Loucy (cell line): ENCODE results near the gene CETN3.
"Not testable (repeated sequence)": the region's sequence is repeated elsewhere in the genome, so short reads cannot be mapped to it uniquely, and the experiment has no call there.

Experiments
- H2AFZ ChIP-seq: fragments of 200-600 bp; sonication (generic); 2 replicates; pipeline ENCODE4 v1.6.0; 2016; ENCODE audit warnings: antibody characterized with exemption, mild to moderate bottlenecking, low read length, moderate library complexity
- H3F3A ChIP-seq: fragments of 200-600 bp; 2 replicates; pipeline ENCODE4 v1.6.0; 2016; ENCODE audit warnings: antibody characterized with exemption, low read depth, mild to moderate bottlenecking
- H3K27me3 ChIP-seq: fragments of 200-600 bp; sonication (generic); 2 replicates; pipeline ENCODE4 v1.6.1; 2014; ENCODE audit warnings: low read length, mild to moderate bottlenecking; ENCODE audit not compliant: insufficient read depth, poor library complexity, severe bottlenecking
- H3K36me3 ChIP-seq: fragments of 200-600 bp; sonication (generic); 2 replicates; pipeline ENCODE4 v1.6.1; 2016; ENCODE audit warnings: low read length; ENCODE audit not compliant: insufficient read depth
- H3K4me1 ChIP-seq: fragments of 200-600 bp; sonication (generic); 2 replicates; pipeline ENCODE4 v1.5.1; 2014; ENCODE audit warnings: low read length, mild to moderate bottlenecking; ENCODE audit not compliant: insufficient read depth, poor library complexity, severe bottlenecking
- H3K4me2 ChIP-seq: fragments of 200-600 bp; sonication (generic); 2 replicates; pipeline ENCODE4 v1.6.0; 2014; ENCODE audit warnings: antibody characterized with exemption, low read length, low read depth, mild to moderate bottlenecking; ENCODE audit not compliant: poor library complexity, severe bottlenecking
- H3K4me3 ChIP-seq: fragments of 200-600 bp; sonication (generic); 2 replicates; pipeline ENCODE4 v1.5.1; 2014; ENCODE audit warnings: low read length, mild to moderate bottlenecking, mixed read lengths; ENCODE audit not compliant: poor library complexity, severe bottlenecking
- H3K79me2 ChIP-seq: fragments of 200-600 bp; sonication (generic); 2 replicates; pipeline ENCODE4 v1.6.1; 2014; ENCODE audit warnings: low read length; ENCODE audit not compliant: insufficient read depth
- H3K9ac ChIP-seq: fragments of 200-600 bp; sonication (generic); 2 replicates; pipeline ENCODE4 v1.6.0; 2014; ENCODE audit warnings: mild to moderate bottlenecking, low read depth, low read length, moderate library complexity; ENCODE audit not compliant: poor library complexity, severe bottlenecking
- H3K9me2 ChIP-seq: fragments of 200-600 bp; sonication (generic); replicated peaks from 2 replicates; pipeline ENCODE4 v1.6.1; 2016; ENCODE audit warnings: low read depth, low read length, mixed read lengths
- H3K9me3 ChIP-seq: fragments of 200-600 bp; sonication (generic); 2 replicates; pipeline ENCODE4 v1.6.1; 2014; ENCODE audit warnings: mild to moderate bottlenecking, antibody characterized with exemption, low read length, low read depth; ENCODE audit not compliant: insufficient read depth
- H4K20me1 ChIP-seq: fragments of 200-600 bp; sonication (generic); 2 replicates; pipeline ENCODE4 v1.6.0; 2014; ENCODE audit warnings: antibody characterized with exemption, low read length, mild to moderate bottlenecking; ENCODE audit not compliant: insufficient read depth, poor library complexity, severe bottlenecking
- EZH2phosphoT487 ChIP-seq: fragments of 200-600 bp; IDR thresholded peaks from 2 replicates; pipeline ENCODE4 v1.6.1; 2018; ENCODE audit warnings: antibody characterized with exemption, mild to moderate bottlenecking, moderate library complexity, borderline replicate concordance
- TF ChIP-seq, protein P1 (sequence below): fragments of 200-600 bp; sonication (generic); conservative IDR thresholded peaks from 2 replicates; pipeline ENCODE4 v1.5.1; 2014; ENCODE audit warnings: mild to moderate bottlenecking, antibody characterized with exemption, low read length

Gene CETN3

DNA sequence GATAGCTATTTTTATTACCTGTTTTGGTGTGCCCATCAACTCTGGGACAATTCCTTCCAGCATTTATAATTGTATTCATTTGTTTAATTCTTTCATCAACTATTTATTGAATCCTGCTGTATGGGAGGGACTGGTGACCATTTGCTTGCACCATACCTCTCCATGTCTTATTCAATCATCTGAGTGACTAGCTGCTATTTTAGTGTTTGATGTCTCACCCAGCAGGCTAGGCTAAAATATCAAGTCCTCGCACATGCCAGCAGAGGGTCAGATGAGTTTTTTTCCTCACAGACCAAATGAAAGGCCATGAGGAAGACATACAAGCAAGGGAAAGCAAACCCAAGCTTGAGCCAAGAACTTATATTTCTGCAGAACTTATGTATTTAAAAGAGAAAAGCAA lies 63.9 kb downstream of the CETN3 start:
- Histone ChIP-seq H3K79me2 (no peaks in the 10 kb centered on the region), H3K9ac (no peak overlapping the region), H3K36me3 (no peaks in the 10 kb centered on the region), H3F3A (no peaks in the 10 kb centered on the region), H4K20me1 (no peaks in the 10 kb centered on the region), H3K4me1 (no peaks in the 10 kb centered on the region), H3K9me3 (no peaks in the 10 kb centered on the region), H3K9me2 (no peaks in the 10 kb centered on the region), H3K4me3 (no peak overlapping the region), H3K4me2 (no peak overlapping the region), H3K27me3 (no peaks in the 10 kb centered on the region), H2AFZ (no peak overlapping the region)
- TF ChIP-seq EZH2phosphoT487 = no peak
- TF ChIP-seq, protein P1, sequence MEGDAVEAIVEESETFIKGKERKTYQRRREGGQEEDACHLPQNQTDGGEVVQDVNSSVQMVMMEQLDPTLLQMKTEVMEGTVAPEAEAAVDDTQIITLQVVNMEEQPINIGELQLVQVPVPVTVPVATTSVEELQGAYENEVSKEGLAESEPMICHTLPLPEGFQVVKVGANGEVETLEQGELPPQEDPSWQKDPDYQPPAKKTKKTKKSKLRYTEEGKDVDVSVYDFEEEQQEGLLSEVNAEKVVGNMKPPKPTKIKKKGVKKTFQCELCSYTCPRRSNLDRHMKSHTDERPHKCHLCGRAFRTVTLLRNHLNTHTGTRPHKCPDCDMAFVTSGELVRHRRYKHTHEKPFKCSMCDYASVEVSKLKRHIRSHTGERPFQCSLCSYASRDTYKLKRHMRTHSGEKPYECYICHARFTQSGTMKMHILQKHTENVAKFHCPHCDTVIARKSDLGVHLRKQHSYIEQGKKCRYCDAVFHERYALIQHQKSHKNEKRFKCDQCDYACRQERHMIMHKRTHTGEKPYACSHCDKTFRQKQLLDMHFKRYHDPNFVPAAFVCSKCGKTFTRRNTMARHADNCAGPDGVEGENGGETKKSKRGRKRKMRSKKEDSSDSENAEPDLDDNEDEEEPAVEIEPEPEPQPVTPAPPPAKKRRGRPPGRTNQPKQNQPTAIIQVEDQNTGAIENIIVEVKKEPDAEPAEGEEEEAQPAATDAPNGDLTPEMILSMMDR = no peak

DNA sequence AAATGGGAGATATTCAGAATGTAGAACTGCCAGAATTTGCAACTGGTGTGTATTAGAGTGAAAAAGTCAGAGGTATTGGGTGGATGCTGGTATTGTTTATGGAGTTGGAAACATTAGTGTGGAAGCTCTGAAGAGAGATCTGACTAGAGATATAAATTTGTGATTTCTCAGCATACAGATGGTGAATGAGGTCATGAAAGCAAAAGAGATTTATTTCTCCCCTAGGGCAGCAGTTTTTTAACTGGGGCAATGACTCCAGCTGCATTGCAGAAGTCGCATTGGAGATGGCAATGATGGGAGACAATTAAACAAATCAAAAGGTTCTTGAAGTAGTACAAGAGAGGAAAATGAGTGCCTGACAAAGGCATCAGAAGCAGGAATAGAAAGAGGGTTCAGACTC lies 64.9 kb downstream of the CETN3 start:
- H3K4me3 ChIP-seq = no peak overlapping the region

DNA sequence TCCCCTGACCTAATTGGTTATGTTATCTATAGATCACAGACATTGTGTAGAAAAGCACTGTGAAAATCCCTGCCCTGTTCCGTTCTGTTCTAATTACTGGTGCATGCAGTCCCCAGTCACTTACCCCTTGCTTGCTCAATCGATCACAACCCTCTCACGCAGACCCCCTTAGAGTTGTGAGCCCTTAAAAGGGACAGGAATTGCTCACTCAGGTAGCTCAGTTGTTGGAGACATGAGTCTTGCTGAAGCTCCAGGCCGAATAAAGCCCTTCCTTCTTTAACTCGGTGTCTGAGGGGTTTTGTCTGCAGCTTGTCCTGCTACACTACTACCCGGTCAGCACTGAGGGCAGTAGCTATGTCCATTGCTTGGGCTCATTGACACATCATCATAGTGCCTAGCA lies 65.8 kb downstream of the CETN3 start:
- H3F3A ChIP-seq, H3K9ac ChIP-seq, H3K4me2 ChIP-seq, H4K20me1 ChIP-seq, H3K36me3 ChIP-seq, H3K9me3 ChIP-seq, H3K4me3 ChIP-seq, H3K9me2 ChIP-seq, H3K4me1 ChIP-seq, H2AFZ ChIP-seq, H3K79me2 ChIP-seq, H3K27me3 ChIP-seq: not testable (repeated sequence)

More for the DNA sequence above, 64.9 kb downstream of the CETN3 start:
- no peak overlapping the region for H3K4me2 ChIP-seq
- H3K9me2 ChIP-seq = no peaks in the 10 kb centered on the region
- no peaks in the 10 kb centered on the region for H3K9me3 ChIP-seq
- no peaks in the 10 kb centered on the region for H3K36me3 ChIP-seq
- no peaks in the 10 kb centered on the region for H4K20me1 ChIP-seq
- H3K79me2 ChIP-seq = no peaks in the 10 kb centered on the region
- no peak overlapping the region for H3K9ac ChIP-seq
- no peak for TF ChIP-seq EZH2phosphoT487
- TF ChIP-seq, protein P1 = no peak
- H3K4me1 ChIP-seq = no peaks in the 10 kb centered on the region
- H2AFZ ChIP-seq = no peak overlapping the region
- H3F3A ChIP-seq = no peaks in the 10 kb centered on the region
- H3K27me3 ChIP-seq = no peaks in the 10 kb centered on the region

DNA sequence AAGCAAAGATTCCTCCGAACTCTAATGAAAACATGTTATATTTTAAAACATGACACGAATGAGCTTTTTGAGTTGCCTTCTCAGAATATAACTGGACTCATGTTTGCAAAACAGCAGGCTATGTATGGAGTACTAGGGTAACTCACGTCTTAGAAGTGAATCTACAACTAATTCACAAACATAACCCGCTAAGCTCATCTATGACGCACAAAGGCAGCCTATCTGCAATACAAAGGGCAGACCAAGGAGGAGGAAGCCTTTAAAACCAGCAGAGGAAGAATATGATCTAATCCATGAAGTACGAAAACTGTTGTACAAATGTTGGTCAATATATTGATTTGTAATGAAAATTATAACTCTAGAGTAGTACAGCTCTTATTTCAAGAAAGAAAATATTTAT lies 67.0 kb downstream of the CETN3 start:
- H3K27me3 ChIP-seq = no peaks in the 10 kb centered on the region
- TF ChIP-seq, protein P1 = no peak
- TF ChIP-seq EZH2phosphoT487 = no peak
- no peak overlapping the region for H3K9ac ChIP-seq
- no peaks in the 10 kb centered on the region for H3K79me2 ChIP-seq
- no peak overlapping the region for H2AFZ ChIP-seq
- H3K9me3 ChIP-seq = no peaks in the 10 kb centered on the region
- H3K4me1 ChIP-seq = no peaks in the 10 kb centered on the region
- no peak overlapping the region for H3K4me3 ChIP-seq
- no peaks in the 10 kb centered on the region for H3K9me2 ChIP-seq
- H3K36me3 ChIP-seq = no peaks in the 10 kb centered on the region
- H4K20me1 ChIP-seq = no peaks in the 10 kb centered on the region
- no peak overlapping the region for H3K4me2 ChIP-seq
- H3F3A ChIP-seq = no peaks in the 10 kb centered on the region
